Fibroblast of villous mesenchyme (primary cell): ENCODE results near the gene FNIP1. TPM values are rescaled to one million over a fixed set of nuclear protein-coding genes. Genes with fewer than 3 reads are reported as not detected.
"Not testable (repeated sequence)": the region's sequence is repeated elsewhere in the genome, so short reads cannot be mapped to it uniquely, and the experiment has no call there.

ENCODE experiments used
- DNase-seq: peaks from one replicate; pipeline ENCODE4 v3.0.0-alpha.2; 2010; ENCODE audit warnings: low read depth
- H3K4me3 ChIP-seq: 2 replicates; pipeline ENCODE4 v1.5.1; 2011; ENCODE audit warnings: low read depth, mild to moderate bottlenecking, low read length
- CTCF ChIP-seq: IDR thresholded peaks from 2 replicates; pipeline ENCODE4 v1.5.1; 2012; ENCODE audit warnings: low read depth, mild to moderate bottlenecking, low read length; ENCODE audit not compliant: insufficient read depth
- total RNA-seq: library from RNA; depleted of rRNA; stranded (reverse); fragments of >200 nt; gene quantifications from 2 replicates; pipeline ENCODE4 v1.2.3, GENCODE V29; 2012

Gene FNIP1
- total RNA-seq, 1 donor: 67.8 TPM

- H3K4me3 ChIP-seq: no peak overlapping the region
- TF ChIP-seq CTCF: no peak
- DNase-seq: no peak
Measured at GRCh38 chr5:131786900-131787692, 9.7 kb downstream of the FNIP1 start.

DNA sequence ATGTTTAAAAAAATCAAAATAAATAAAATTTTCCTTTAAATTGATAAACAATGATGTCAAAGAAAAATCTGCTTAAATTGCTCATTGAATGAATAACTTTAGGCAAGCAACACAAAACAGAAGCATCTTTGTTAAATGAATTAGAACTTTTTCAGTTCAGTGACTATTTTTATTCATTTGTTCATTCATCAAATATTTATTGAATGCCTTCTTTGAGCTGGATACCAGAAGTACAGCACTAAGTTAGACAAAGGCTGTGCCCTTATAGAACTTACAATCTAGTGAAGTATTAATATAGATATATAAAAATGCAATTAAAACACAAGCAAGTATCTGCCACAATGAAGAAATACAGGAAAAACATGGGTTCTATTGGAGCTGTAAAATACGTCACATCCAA, 10.8 kb downstream of the FNIP1 start:
- no peak overlapping the region for H3K4me3 ChIP-seq
- no peak for TF ChIP-seq CTCF
- DNase-seq: no peak

DNA sequence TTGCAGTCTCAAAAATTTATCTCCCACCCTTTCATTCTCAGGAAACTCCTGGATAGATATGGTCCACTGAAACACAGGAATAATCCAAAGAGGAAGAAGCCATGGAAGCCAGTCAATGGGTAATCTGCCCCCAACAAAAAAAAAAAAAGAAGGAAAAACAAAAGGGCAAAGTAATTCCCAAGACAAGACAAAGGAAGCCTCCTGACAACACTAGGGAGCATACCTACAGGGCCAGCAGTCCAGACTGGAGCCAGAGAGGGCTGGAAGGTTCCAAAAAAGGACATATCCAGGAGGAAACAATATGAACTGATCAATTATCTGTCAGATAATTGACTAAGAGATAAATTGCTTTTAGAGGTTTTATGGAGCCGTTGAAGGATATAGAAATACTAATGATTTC, 12.9 kb downstream of the FNIP1 start:
- no peak overlapping the region for H3K4me3 ChIP-seq
- DNase-seq: no peak
- TF ChIP-seq CTCF: no peak

- no peak for DNase-seq
- no peak for TF ChIP-seq CTCF
- H3K4me3 ChIP-seq: no peak overlapping the region
Measured at GRCh38 chr5:131783357-131783756, 13.5 kb downstream of the FNIP1 start.

DNA sequence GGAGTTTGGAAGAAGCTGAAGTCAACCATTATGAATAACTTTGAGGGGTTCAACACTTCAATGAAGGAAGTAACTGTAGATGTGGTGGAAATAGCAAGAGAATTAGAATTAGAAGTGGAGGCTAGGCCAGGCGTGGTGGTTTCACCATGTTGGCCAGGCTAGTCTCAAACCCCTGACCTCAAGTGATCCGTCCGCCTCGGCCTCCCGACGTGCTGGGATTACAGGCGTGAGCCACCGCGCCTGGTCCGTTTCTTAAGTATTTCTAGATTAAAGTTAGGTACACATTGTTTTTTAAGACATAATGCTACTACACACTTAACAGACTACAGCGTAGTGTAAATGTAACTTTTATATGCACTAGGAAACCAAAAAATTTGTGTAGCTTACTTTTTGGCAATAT, 14.1 kb downstream of the FNIP1 start:
- H3K4me3 ChIP-seq: no peak overlapping the region
- TF ChIP-seq CTCF: no peak
- no peak for DNase-seq

GRCh38 chr5:131778141-131778540, 18.7 kb downstream of the FNIP1 start:
- H3K4me3 ChIP-seq, DNase-seq: not testable (repeated sequence)

DNA sequence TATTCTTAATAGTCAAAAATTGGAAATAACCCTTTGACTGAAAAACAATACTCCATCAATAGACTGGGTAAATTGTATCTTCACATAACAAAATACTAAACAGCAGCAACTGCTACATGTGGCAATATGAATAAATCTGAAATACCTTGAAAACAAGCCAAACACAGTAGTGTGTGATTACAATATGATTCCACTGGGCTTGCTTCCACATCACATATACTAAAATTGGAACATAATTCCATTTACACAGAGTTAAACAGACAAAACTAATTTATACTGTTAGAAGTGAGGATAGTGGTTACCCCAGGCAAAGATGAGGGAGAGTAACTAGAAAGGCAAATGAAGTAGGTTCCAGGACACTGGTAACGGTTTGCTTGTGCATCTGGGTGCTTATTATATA, 20.4 kb downstream of the FNIP1 start:
- DNase-seq: no peak
- no peak for TF ChIP-seq CTCF
- no peak overlapping the region for H3K4me3 ChIP-seq
